B cell (primary cell): ENCODE results near the gene GLB1L3. TPM values are rescaled to one million over a fixed set of nuclear protein-coding genes. Genes with fewer than 3 reads are reported as not detected.

Source experiments
- ATAC-seq: fragments of 200-7000 bp; cut with Tn5 transposase; one replicate; pipeline ENCODE4 v1.10.0; 2021; ENCODE audit warnings: low read depth, mild to moderate bottlenecking, moderate number of reproducible peaks, moderate library complexity
- CTCF ChIA-PET: fragments of 350-600 bp; sonication (Branson Sonifier 250); formaldehyde crosslinking; loops from one replicate; lab custom pipeline; 2021; ENCODE audit warnings: antibody characterized with exemption, inconsistent platforms; lab: Charles Lee
- POLR2A ChIA-PET: fragments of 350-600 bp; sonication (Branson Sonifier 250); formaldehyde crosslinking; loops from one replicate; lab custom pipeline; 2021; ENCODE audit warnings: antibody characterized with exemption; lab: Charles Lee
- DNase-seq: peaks from one replicate; pipeline ENCODE4 v3.0.0; 2013
- H2AFZ ChIP-seq: 2 replicates; pipeline ENCODE4 v1.6.1; 2012; ENCODE audit warnings: mild to moderate bottlenecking, low read depth, low read length; ENCODE audit not compliant: insufficient read depth, poor library complexity, severe bottlenecking
- H3K27ac ChIP-seq, 2 donors: 1 replicate in 1 of 2; 2 replicates in 1 of 2; pipeline ENCODE4 v1.5.1; 2012 to 2013; ENCODE audit warnings: low read length in 2 of 2, mild to moderate bottlenecking in 2 of 2, moderate library complexity in 1 of 2
- H3K27me3 ChIP-seq, 4 experiments: fragments of 200-600 bp in 1 of 4; sonication (generic) in 1 of 4; replicated peaks in 1 of 4; 1 replicate in 2 of 4; 2 replicates in 2 of 4; pipeline versions ENCODE4 v1.6.1 to v1.7.0; 2013 to 2016; ENCODE audit warnings: low read length in 3 of 4, mild to moderate bottlenecking in 2 of 4, mixed read lengths in 1 of 4, moderate library complexity in 1 of 4; ENCODE audit not compliant: insufficient read depth in 4 of 4, control insufficient read depth in 3 of 4; ENCODE audit errors: control extremely low read depth in 1 of 4
- H3K36me3 ChIP-seq, 2 experiments: replicated peaks in 1 of 2; 1 replicate in 1 of 2; 2 replicates in 1 of 2; pipeline versions ENCODE4 v1.6.1 to v1.7.1; 2013; ENCODE audit warnings: low read length in 1 of 2; ENCODE audit not compliant: insufficient read depth in 2 of 2, control insufficient read depth in 1 of 2; ENCODE audit errors: control extremely low read depth in 1 of 2, extremely low read depth in 1 of 2
- H3K4me1 ChIP-seq, 2 donors: fragments of 200-600 bp in 1 of 2; sonication (generic) in 1 of 2; 1 replicate in 1 of 2; 2 replicates in 1 of 2; pipeline versions ENCODE4 v1.5.1 to v1.6.1; 2013 to 2017; ENCODE audit warnings: low read length in 2 of 2; ENCODE audit not compliant: control insufficient read depth in 2 of 2, insufficient read depth in 2 of 2
- H3K4me2 ChIP-seq: replicated peaks from 2 replicates; pipeline ENCODE3; 2012; ENCODE audit warnings: mild to moderate bottlenecking, low read depth, low read length; ENCODE audit not compliant: poor library complexity, severe bottlenecking
- H3K4me3 ChIP-seq, 5 experiments: fragments of 200-600 bp in 1 of 5; sonication (generic) in 1 of 5; 1 replicate in 3 of 5; 2 replicates in 2 of 5; pipeline versions ENCODE4 v1.5.1 to v1.7.0; 2011 to 2016; ENCODE audit warnings: low read length in 4 of 5, mild to moderate bottlenecking in 4 of 5, low read depth in 2 of 5, control low read depth in 1 of 5, moderate library complexity in 1 of 5; ENCODE audit not compliant: insufficient read depth in 1 of 5; ENCODE audit errors: control extremely low read depth in 1 of 5, extremely low read depth in 1 of 5
- H3K79me2 ChIP-seq: fragments of 200-600 bp; sonication (generic); one replicate; pipeline ENCODE4 v1.6.0; 2016; ENCODE audit warnings: low read length; ENCODE audit not compliant: control insufficient read depth, insufficient read depth
- H3K9ac ChIP-seq: fragments of 200-600 bp; sonication (generic); 2 replicates; pipeline ENCODE4 v1.6.1; 2017; ENCODE audit warnings: mild to moderate bottlenecking, low read length, moderate library complexity
- H3K9me3 ChIP-seq, 3 donors: one replicate each; pipeline versions ENCODE4 v1.6.1 to v1.7.1; 2013; ENCODE audit warnings: low read length in 2 of 3; ENCODE audit not compliant: control insufficient read depth in 2 of 3, insufficient read depth in 1 of 3; ENCODE audit errors: control extremely low read depth in 1 of 3
- H4K20me1 ChIP-seq: 2 replicates; pipeline ENCODE4 v1.6.0; 2012; ENCODE audit warnings: mild to moderate bottlenecking, low read length; ENCODE audit not compliant: insufficient read depth, control insufficient read depth, poor library complexity, severe bottlenecking
- H3K27ac Mint-ChIP-seq: one replicate; pipeline ENCODE4 v1.8.0; 2021; ENCODE audit warnings: mixed read lengths
- H3K27me3 Mint-ChIP-seq: one replicate; pipeline ENCODE4 v1.8.0; 2021; ENCODE audit warnings: mixed read lengths
- H3K4me1 Mint-ChIP-seq: one replicate; pipeline ENCODE4 v1.8.0; 2021; ENCODE audit warnings: mixed read lengths
- H3K4me3 Mint-ChIP-seq: one replicate; pipeline ENCODE4 v1.8.0; 2021; ENCODE audit warnings: mixed read lengths
- H3K9me3 Mint-ChIP-seq: one replicate; pipeline ENCODE4 v1.8.0; 2022; ENCODE audit warnings: mixed read lengths; ENCODE audit not compliant: insufficient read depth
- EZH2 ChIP-seq: IDR thresholded peaks from 2 replicates; pipeline ENCODE4 v1.6.1; 2012; ENCODE audit warnings: borderline replicate concordance, low read depth, mild to moderate bottlenecking, moderate library complexity, low read length; ENCODE audit not compliant: insufficient read depth, poor library complexity, severe bottlenecking
- WGBS: methylation state at CpG from one replicate; pipeline ENCODE4 v1.1.5; 2013; ENCODE audit warnings: missing lambda C conversion rate; ENCODE audit not compliant: insufficient coverage; 5-methylcytosine and 5-hydroxymethylcytosine counted together
- intact Hi-C: fragments of 100-400 bp; cut with micrococcal nuclease; formaldehyde crosslinking; loops from one replicate; pipeline ENCODE4 v1.10.0; 2022
- polyA plus RNA-seq: library from polyadenylated mRNA; depleted of rRNA; stranded (reverse); fragments of >200 nt; gene quantifications from 2 replicates; pipeline ENCODE4 v1.2.3, GENCODE V29; 2012
- total RNA-seq, 2 donors: library from RNA; stranded (reverse); fragments of 120-200 nt in 1 of 2; gene quantifications; 1 replicate in 1 of 2; 2 replicates in 1 of 2; pipeline versions ENCODE4 v1.2.3 to v1.2.4, GENCODE V29; 2013 to 2022
- TF ChIP-seq, protein P1 (sequence below): fragments of 200-600 bp; IDR thresholded peaks from one replicate; pipeline ENCODE4 v1.8.0; 2022; ENCODE audit warnings: antibody characterized with exemption, mild to moderate bottlenecking

GLB1L3 gene
- total and polyA plus RNA-seq, 2 donors (not counting 1 experiment from before 2014, with no cell fraction given), result not detected

GRCh38 chr11:134313379-134313778 is 37.2 kb downstream of the GLB1L3 start:
- Histone ChIP-seq H3K27ac (no peak overlapping the region), H3K4me2 (no peak overlapping the region), H3K9me3 (peaks cover 1 to 8% (median 4%) of the 10 kb centered on the region in 3 donors), H3K27me3 (peaks cover 0 to 4% (median 0%) of the 10 kb centered on the region in 4 experiments), H4K20me1 (no peaks in the 10 kb centered on the region), H3K79me2 (no peaks in the 10 kb centered on the region), H3K4me3 (no peak overlapping the region), H3K36me3 (no peaks in the 10 kb centered on the region), H3K4me1 (no peaks in the 10 kb centered on the region), H2AFZ (no peak overlapping the region), H3K9ac (no peak overlapping the region)
- CTCF ChIA-PET, result no interaction called here
- no peak for TF ChIP-seq EZH2
- TF ChIP-seq, protein P1, sequence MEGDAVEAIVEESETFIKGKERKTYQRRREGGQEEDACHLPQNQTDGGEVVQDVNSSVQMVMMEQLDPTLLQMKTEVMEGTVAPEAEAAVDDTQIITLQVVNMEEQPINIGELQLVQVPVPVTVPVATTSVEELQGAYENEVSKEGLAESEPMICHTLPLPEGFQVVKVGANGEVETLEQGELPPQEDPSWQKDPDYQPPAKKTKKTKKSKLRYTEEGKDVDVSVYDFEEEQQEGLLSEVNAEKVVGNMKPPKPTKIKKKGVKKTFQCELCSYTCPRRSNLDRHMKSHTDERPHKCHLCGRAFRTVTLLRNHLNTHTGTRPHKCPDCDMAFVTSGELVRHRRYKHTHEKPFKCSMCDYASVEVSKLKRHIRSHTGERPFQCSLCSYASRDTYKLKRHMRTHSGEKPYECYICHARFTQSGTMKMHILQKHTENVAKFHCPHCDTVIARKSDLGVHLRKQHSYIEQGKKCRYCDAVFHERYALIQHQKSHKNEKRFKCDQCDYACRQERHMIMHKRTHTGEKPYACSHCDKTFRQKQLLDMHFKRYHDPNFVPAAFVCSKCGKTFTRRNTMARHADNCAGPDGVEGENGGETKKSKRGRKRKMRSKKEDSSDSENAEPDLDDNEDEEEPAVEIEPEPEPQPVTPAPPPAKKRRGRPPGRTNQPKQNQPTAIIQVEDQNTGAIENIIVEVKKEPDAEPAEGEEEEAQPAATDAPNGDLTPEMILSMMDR, result no peak
- H3K27ac Mint-ChIP-seq, result no peak overlapping the region
- H3K27me3 Mint-ChIP-seq, result peaks cover 18% of the 10 kb centered on the region
- DNase-seq, result no peak
- POLR2A ChIA-PET, result no interaction called here
- no peaks in the 10 kb centered on the region for H3K4me1 Mint-ChIP-seq
- WGBS, result 89% methylated on average over 10 of the region's 10 CpGs
- no peak overlapping the region for H3K4me3 Mint-ChIP-seq
- intact Hi-C loops, result no loop called here
- ATAC-seq, result no peak
- peaks cover 7% of the 10 kb centered on the region for H3K9me3 Mint-ChIP-seq

DNA sequence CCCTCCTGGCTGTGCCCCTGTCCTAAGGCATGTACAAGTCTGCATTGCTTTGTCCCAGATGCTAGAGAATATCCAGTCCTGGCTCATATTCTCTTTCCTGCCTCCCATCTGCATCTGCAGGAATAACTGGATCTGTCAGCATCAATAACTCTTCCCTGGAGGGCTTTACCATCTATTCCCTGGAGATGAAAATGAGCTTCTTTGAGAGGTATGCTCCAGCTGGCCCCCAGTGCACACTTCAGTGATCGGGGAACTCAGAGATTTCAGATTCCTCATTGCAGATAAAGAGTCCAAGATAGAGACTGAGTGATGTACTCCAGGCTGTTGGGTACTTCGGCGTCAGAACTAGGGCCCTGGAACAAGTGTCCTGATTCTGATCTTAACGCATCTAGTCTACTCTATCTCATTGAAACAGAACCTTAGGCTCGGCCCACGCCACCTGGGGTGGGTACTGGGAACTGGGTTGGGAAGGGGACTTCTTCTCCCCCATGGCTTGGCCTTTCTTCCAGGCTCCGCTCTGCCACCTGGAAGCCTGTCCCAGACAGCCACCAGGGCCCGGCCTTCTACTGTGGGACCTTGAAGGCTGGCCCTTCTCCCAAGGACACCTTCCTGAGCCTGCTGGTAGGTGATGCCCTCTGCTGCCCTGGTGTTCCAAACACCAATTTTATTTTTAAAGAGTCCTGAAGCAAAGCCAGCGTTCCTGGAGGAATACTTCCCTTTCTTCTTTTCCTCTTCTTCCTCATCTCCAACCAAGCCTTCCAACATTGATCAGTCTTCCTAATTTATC is 37.8 kb downstream of the GLB1L3 start:
- Histone ChIP-seq H4K20me1 (no peaks in the 10 kb centered on the region), H3K27me3 (peaks cover 0 to 7% (median 0%) of the 10 kb centered on the region in 4 experiments), H3K79me2 (no peaks in the 10 kb centered on the region), H3K4me1 (no peaks in the 10 kb centered on the region), H3K4me2 (no peak overlapping the region), H3K36me3 (no peaks in the 10 kb centered on the region), H3K4me3 (no peak overlapping the region), H3K9me3 (peaks cover 1 to 8% (median 6%) of the 10 kb centered on the region in 3 donors), H3K27ac (no peak overlapping the region), H3K9ac (no peak overlapping the region), H2AFZ (no peak overlapping the region)
- H3K9me3 Mint-ChIP-seq, result peaks cover 9% of the 10 kb centered on the region
- ATAC-seq (no peak), DNase-seq (no peak)
- no peak overlapping the region for H3K4me3 Mint-ChIP-seq
- intact Hi-C loops, result no loop called here
- H3K27me3 Mint-ChIP-seq, result peaks cover 22% of the 10 kb centered on the region
- H3K27ac Mint-ChIP-seq, result no peak overlapping the region
- TF ChIP-seq EZH2, result no peak
- TF ChIP-seq, protein P1, result no peak
- ChIA-PET POLR2A (no interaction called here), CTCF (no interaction called here)
- no peaks in the 10 kb centered on the region for H3K4me1 Mint-ChIP-seq
- 93% methylated on average over 4 of the region's 9 CpGs for WGBS
